AG10803 (cell line): ENCODE data around the gene THRB.

Source experiments
- DNase-seq: peaks from one replicate; pipeline ENCODE4 v3.0.0; 2010; ENCODE audit warnings: low read depth
- H3K4me3 ChIP-seq: 2 replicates; pipeline ENCODE4 v1.5.1; 2011; ENCODE audit warnings: mild to moderate bottlenecking, low read length, control low read depth
- CTCF ChIP-seq: conservative IDR thresholded peaks from 2 replicates; pipeline ENCODE4 v1.5.1; 2011; ENCODE audit warnings: mild to moderate bottlenecking, low read length, control low read depth, inconsistent platforms

Gene THRB

GRCh38 chr3:24504772-24505171 lies 10.1 kb upstream of the THRB start:
- DNase-seq, result no peak
- TF ChIP-seq CTCF, result no peak
- H3K4me3 ChIP-seq, result no peak overlapping the region

- H3K4me3 ChIP-seq, result no peak overlapping the region
- TF ChIP-seq CTCF, result no peak
- DNase-seq, result no peak
These were observed 9.0 kb upstream of the THRB start for GRCh38 chr3:24503616-24504113.

GRCh38 chr3:24502690-24503089 lies 8.0 kb upstream of the THRB start:
- no peak overlapping the region for H3K4me3 ChIP-seq
- TF ChIP-seq CTCF, result no peak
- DNase-seq, result peak; percentile 57

- DNase-seq, result no peak
- H3K4me3 ChIP-seq, result no peak overlapping the region
- no peak for TF ChIP-seq CTCF
These were observed 6.2 kb upstream of the THRB start for GRCh38 chr3:24500806-24501205.

GRCh38 chr3:24499991-24500390 lies 5.3 kb upstream of the THRB start:
- H3K4me3 ChIP-seq, result no peak overlapping the region
- DNase-seq, result no peak
- TF ChIP-seq CTCF, result no peak

- no peak overlapping the region for H3K4me3 ChIP-seq
- no peak for DNase-seq
- no peak for TF ChIP-seq CTCF
These were observed 4.1 kb upstream of the THRB start for GRCh38 chr3:24498796-24499195.

- DNase-seq, result no peak
- no peak overlapping the region for H3K4me3 ChIP-seq
- no peak for TF ChIP-seq CTCF
These were observed 3.7 kb upstream of the THRB start for GRCh38 chr3:24498391-24498790.
